Liver (tissue), 3 donors: Measurements from ENCODE around the gene ALB.

ENCODE experiments used
- CTCF ChIP-seq: fragments of 150-350 bp; IDR thresholded peaks from 2 replicates; pipeline ENCODE4 v1.5.1; 2017; ENCODE audit warnings: improper control_type of control experiment, low read depth, low read length; ENCODE audit not compliant: missing input control
- EGR1 ChIP-seq, 2 donors: IDR thresholded peaks; 2 replicates each; pipeline ENCODE4 v1.6.1; 2016 to 2018; ENCODE audit warnings: antibody characterized with exemption in 2 of 2, low read depth in 2 of 2
- GABPA ChIP-seq, 2 donors: IDR thresholded peaks in 1 of 2; conservative IDR thresholded peaks in 1 of 2; 2 replicates each; pipeline ENCODE4 v1.6.1; 2016; ENCODE audit warnings: antibody characterized with exemption in 2 of 2, mild to moderate bottlenecking in 1 of 2, moderate library complexity in 1 of 2
- HNF4G ChIP-seq: IDR thresholded peaks from 2 replicates; pipeline ENCODE4 v1.6.1; 2016; ENCODE audit warnings: antibody characterized with exemption
- JUND ChIP-seq, 2 donors: IDR thresholded peaks; 2 replicates each; pipeline ENCODE4 v1.6.1; 2016; ENCODE audit warnings: antibody characterized with exemption in 2 of 2
- MAX ChIP-seq: IDR thresholded peaks from 2 replicates; pipeline ENCODE4 v1.6.1; 2016; ENCODE audit warnings: antibody characterized with exemption
- NR2F2 ChIP-seq: IDR thresholded peaks from 2 replicates; pipeline ENCODE4 v1.6.1; 2016; ENCODE audit warnings: antibody characterized with exemption
- REST ChIP-seq: IDR thresholded peaks from 2 replicates; pipeline ENCODE4 v1.6.1; 2016; ENCODE audit warnings: antibody characterized with exemption, mild to moderate bottlenecking
- TAF1 ChIP-seq: conservative IDR thresholded peaks from 2 replicates; pipeline ENCODE4 v1.6.1; 2016; ENCODE audit warnings: antibody characterized with exemption, mild to moderate bottlenecking
- donor health status: healthy.
- donor health status: healthy.

- TF ChIP-seq REST = no peak
- no peak for TF ChIP-seq CTCF
- TF ChIP-seq GABPA (IDR thresholded peaks at IDR 0.05 in 1 of 2, conservative IDR thresholded peaks at IDR 0.05 in 1 of 2) = no peak
- no peak for TF ChIP-seq EGR1 (IDR thresholded peaks at IDR 0.05; ENCODE audit: low read depth in 2 of 2)
- no peak for TF ChIP-seq TAF1
- no peak for TF ChIP-seq NR2F2
- TF ChIP-seq JUND (IDR thresholded peaks at IDR 0.05) = no peak
- no peak for TF ChIP-seq HNF4G
- no peak for TF ChIP-seq MAX
Measured at GRCh38 chr4:73460913-73461522, 56.9 kb downstream of the ALB start.
